HG03432 (cell line): ENCODE results near the gene SAMD4B.
"Not testable (repeated sequence)": the region's sequence is repeated elsewhere in the genome, so short reads cannot be mapped to it uniquely, and the experiment has no call there.

ENCODE experiments used
- ATAC-seq: cut with Tn5 transposase; IDR thresholded peaks from one replicate; pipeline ENCODE4 v1.9.1; 2021; ENCODE audit warnings: mild to moderate bottlenecking, moderate library complexity; ENCODE audit not compliant: unreplicated experiment

SAMD4B gene

GRCh38 chr19:39362682-39363657, 20.7 kb downstream of the SAMD4B start:
- no peak for ATAC-seq

- ATAC-seq = no peak
These were observed 21.8 kb downstream of the SAMD4B start for GRCh38 chr19:39363901-39364457.

- no peak for ATAC-seq
These were observed 23.3 kb downstream of the SAMD4B start for GRCh38 chr19:39365531-39365930.

- no peak for ATAC-seq
These were observed 27.0 kb downstream of the SAMD4B start for GRCh38 chr19:39369200-39369599.

- no peak for ATAC-seq
These were observed 28.5 kb downstream of the SAMD4B start for GRCh38 chr19:39370735-39371134.

GRCh38 chr19:39372047-39372802, 30.0 kb downstream of the SAMD4B start:
- no peak for ATAC-seq

- ATAC-seq = no peak
These were observed 30.7 kb downstream of the SAMD4B start for GRCh38 chr19:39372941-39373340.

GRCh38 chr19:39375929-39376328, 33.7 kb downstream of the SAMD4B start:
- no peak for ATAC-seq

GRCh38 chr19:39377373-39378362, 35.4 kb downstream of the SAMD4B start:
- no peak for ATAC-seq

GRCh38 chr19:39379366-39379765, 37.1 kb downstream of the SAMD4B start:
- not testable (repeated sequence) for ATAC-seq

GRCh38 chr19:39379865-39380396, 37.7 kb downstream of the SAMD4B start:
- no peak for ATAC-seq

- ATAC-seq = no peak
These were observed 38.6 kb downstream of the SAMD4B start for GRCh38 chr19:39380521-39381502.

GRCh38 chr19:39381910-39382611, 39.8 kb downstream of the SAMD4B start:
- ATAC-seq = no peak

- ATAC-seq = no peak
These were observed 41.0 kb downstream of the SAMD4B start for GRCh38 chr19:39382991-39383828.

GRCh38 chr19:39384839-39385568, 42.8 kb downstream of the SAMD4B start:
- ATAC-seq = no peak

GRCh38 chr19:39385629-39386411, 43.6 kb downstream of the SAMD4B start:
- ATAC-seq = no peak
